Skeletal muscle tissue (tissue), 4 donors: ENCODE measurements around the gene LRRFIP1. TPM values are rescaled to one million over a fixed set of nuclear protein-coding genes. Genes with fewer than 3 reads are reported as not detected.

Source experiments
- H3K27ac ChIP-seq: one replicate; pipeline ENCODE4 v1.7.0; 2013; ENCODE audit warnings: mild to moderate bottlenecking, low read depth, low read length, inconsistent platforms
- H3K27me3 ChIP-seq, 3 donors: one replicate each; pipeline ENCODE4 v1.7.0; 2013; ENCODE audit warnings: low read length in 3 of 3; ENCODE audit not compliant: control insufficient read depth in 3 of 3, insufficient read depth in 3 of 3
- H3K36me3 ChIP-seq, 3 donors: one replicate each; pipeline ENCODE4 v1.7.0; 2013; ENCODE audit warnings: low read length in 3 of 3; ENCODE audit not compliant: control insufficient read depth in 3 of 3, insufficient read depth in 3 of 3
- H3K4me1 ChIP-seq, 3 donors: one replicate each; pipeline ENCODE4 v1.7.0; 2013; ENCODE audit warnings: low read length in 3 of 3, mild to moderate bottlenecking in 3 of 3; ENCODE audit not compliant: control insufficient read depth in 3 of 3, insufficient read depth in 3 of 3
- H3K4me3 ChIP-seq, 3 donors: one replicate each; pipeline ENCODE4 v1.7.0; 2013; ENCODE audit warnings: low read length in 3 of 3
- H3K9ac ChIP-seq, 3 donors: one replicate each; pipeline ENCODE4 v1.7.0; 2013; ENCODE audit warnings: low read length in 3 of 3, mild to moderate bottlenecking in 3 of 3, moderate library complexity in 2 of 3, low read depth in 1 of 3
- H3K9me3 ChIP-seq, 3 donors: one replicate each; pipeline ENCODE4 v1.7.0; 2013; ENCODE audit warnings: low read length in 3 of 3; ENCODE audit not compliant: control insufficient read depth in 3 of 3
- total RNA-seq: library from RNA; depleted of rRNA; stranded (reverse); fragments of >200 nt; gene quantifications from one replicate; pipeline ENCODE4 v1.2.3, GENCODE V29; 2014
- donor health status: Osteomylitis.

LRRFIP1 gene
- total RNA-seq, 1 donor from 2014 or later: 65.8 TPM

GRCh38 chr2:237668440-237668839, 41.1 kb downstream of the LRRFIP1 start:
- peaks cover 0 to 6% (median 2%) of the 10 kb centered on the region in 3 donors for H3K36me3 ChIP-seq
- H3K4me3 ChIP-seq: no peak overlapping the region
- peak overlapping the region in 1 of 3 donors; percentile 19 for H3K9ac ChIP-seq
- no peaks in the 10 kb centered on the region for H3K27me3 ChIP-seq
- peak overlapping the region; percentile 8 for H3K27ac ChIP-seq
- H3K4me1 ChIP-seq: peaks cover 47 to 63% (median 54%) of the 10 kb centered on the region in 3 donors
- H3K9me3 ChIP-seq: no peaks in the 10 kb centered on the region

DNA sequence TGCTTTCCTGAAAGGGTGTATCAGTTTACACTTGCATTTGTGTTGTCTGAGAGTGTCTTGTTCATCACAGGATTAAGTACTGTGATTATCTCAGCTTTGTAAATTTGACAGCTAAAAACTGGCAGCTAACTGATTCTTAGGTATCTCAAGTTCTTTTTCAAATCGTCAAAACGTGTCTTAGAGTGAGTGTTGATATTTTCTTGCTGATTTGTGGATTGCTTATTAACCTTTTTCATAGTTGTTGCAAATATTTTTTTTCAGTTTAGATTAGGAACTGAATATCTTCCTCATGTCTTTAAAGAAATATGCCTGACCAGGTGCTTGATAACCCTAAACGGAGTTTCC, 41.9 kb downstream of the LRRFIP1 start:
- Histone ChIP-seq H3K36me3 (peaks cover 0 to 6% (median 2%) of the 10 kb centered on the region in 3 donors), H3K9me3 (no peaks in the 10 kb centered on the region), H3K4me3 (no peak overlapping the region), H3K9ac (peak overlapping the region in 2 of 3 donors; percentile 35 to 69), H3K4me1 (peaks cover 47 to 63% (median 54%) of the 10 kb centered on the region in 3 donors), H3K27me3 (no peaks in the 10 kb centered on the region), H3K27ac (peak overlapping the region; percentile 82)

DNA sequence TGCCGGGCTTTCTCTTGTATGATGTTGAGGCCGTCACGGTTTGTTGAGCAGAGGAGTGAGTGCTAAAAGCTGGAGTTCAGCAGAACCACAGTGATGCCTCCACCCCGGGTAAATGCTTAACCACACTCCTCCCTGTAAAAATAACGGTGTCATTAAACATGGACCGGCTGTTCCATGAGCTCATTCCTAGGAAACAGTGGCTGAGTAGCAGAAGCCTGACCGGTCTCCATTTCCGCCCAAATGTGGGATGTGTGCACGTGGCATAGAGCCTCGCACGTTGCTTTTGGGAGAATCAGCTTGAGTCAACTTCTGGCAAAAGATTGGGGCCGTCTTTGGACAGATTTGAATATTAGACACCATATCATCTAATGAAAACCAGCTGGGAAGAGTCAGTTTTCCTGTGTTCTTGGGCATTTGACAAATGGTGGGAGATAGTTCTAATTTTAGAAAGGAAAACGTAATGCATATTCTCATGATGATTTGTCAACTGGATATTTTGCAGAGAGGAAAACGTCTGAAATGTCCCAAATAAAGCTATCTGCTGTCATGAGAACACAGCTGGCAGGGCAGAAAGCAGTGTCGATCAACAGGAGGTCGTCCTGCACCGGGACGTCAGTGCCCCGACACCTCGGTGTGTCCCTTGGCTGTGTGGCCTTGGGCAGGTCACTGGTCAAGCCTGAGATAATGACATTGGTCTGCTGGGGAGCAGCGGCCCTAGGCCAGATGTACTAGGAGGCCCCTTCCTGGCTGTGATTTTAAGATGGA, 42.4 kb downstream of the LRRFIP1 start:
- Histone ChIP-seq H3K27ac (peak overlapping the region; percentile 82), H3K36me3 (peaks cover 0 to 6% (median 2%) of the 10 kb centered on the region in 3 donors), H3K4me1 (peaks cover 47 to 64% (median 53%) of the 10 kb centered on the region in 3 donors), H3K9ac (peak overlapping the region in 2 of 3 donors; percentile 54 to 69), H3K27me3 (no peaks in the 10 kb centered on the region), H3K4me3 (peak overlapping the region in 2 of 3 donors; percentile 11 to 37), H3K9me3 (no peaks in the 10 kb centered on the region)

GRCh38 chr2:237670641-237671040, 43.3 kb downstream of the LRRFIP1 start:
- peak overlapping the region in 1 of 3 donors; percentile 69 for H3K9ac ChIP-seq
- H3K36me3 ChIP-seq: peaks cover 0 to 5% (median 2%) of the 10 kb centered on the region in 3 donors
- H3K4me1 ChIP-seq: peaks cover 55 to 69% (median 61%) of the 10 kb centered on the region in 3 donors
- H3K9me3 ChIP-seq: no peaks in the 10 kb centered on the region
- H3K27ac ChIP-seq: peak overlapping the region; percentile 82
- H3K4me3 ChIP-seq: peak overlapping the region in 2 of 3 donors; percentile 11 to 37
- no peaks in the 10 kb centered on the region for H3K27me3 ChIP-seq

GRCh38 chr2:237671466-237672138, 44.2 kb downstream of the LRRFIP1 start:
- H3K9me3 ChIP-seq: no peaks in the 10 kb centered on the region
- H3K4me1 ChIP-seq: peaks cover 64 to 73% (median 70%) of the 10 kb centered on the region in 3 donors
- no peak overlapping the region for H3K9ac ChIP-seq
- peak overlapping the region; percentile 82 for H3K27ac ChIP-seq
- no peaks in the 10 kb centered on the region for H3K27me3 ChIP-seq
- H3K36me3 ChIP-seq: peaks cover 0 to 3% (median 0%) of the 10 kb centered on the region in 3 donors
- H3K4me3 ChIP-seq: no peak overlapping the region

DNA sequence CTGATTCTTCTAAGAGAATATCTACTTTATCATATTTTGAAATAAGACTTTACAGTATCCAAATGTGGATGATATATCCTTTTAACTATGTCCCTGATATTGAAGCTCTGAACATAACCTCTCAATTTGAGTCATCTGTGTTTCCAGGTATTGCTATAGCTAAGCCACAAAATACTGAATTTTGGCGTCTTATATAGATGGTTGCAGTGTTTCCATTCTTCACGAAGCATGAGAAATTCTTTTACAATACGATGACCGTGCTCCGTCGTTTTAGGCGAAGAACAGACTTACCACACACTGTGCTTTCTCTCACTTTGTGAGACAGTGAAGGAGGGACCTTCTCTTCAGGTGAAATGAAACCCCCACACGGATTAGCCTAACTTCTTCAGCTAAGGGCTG, 45.3 kb downstream of the LRRFIP1 start:
- no peaks in the 10 kb centered on the region for H3K9me3 ChIP-seq
- peaks cover 73 to 82% (median 81%) of the 10 kb centered on the region in 3 donors for H3K4me1 ChIP-seq
- peak overlapping the region in 2 of 3 donors; percentile 46 to 51 for H3K9ac ChIP-seq
- no peaks in the 10 kb centered on the region for H3K27me3 ChIP-seq
- H3K27ac ChIP-seq: peak overlapping the region; percentile 81
- no peak overlapping the region for H3K4me3 ChIP-seq
- no peaks in the 10 kb centered on the region for H3K36me3 ChIP-seq

- peak overlapping the region; percentile 81 for H3K27ac ChIP-seq
- no peaks in the 10 kb centered on the region for H3K36me3 ChIP-seq
- H3K9ac ChIP-seq: peak overlapping the region; percentile 46 to 57 (median 51)
- H3K27me3 ChIP-seq: no peaks in the 10 kb centered on the region
- H3K4me3 ChIP-seq: peak overlapping the region; percentile 34 to 50 (median 36)
- peaks cover 77 to 86% (median 82%) of the 10 kb centered on the region in 3 donors for H3K4me1 ChIP-seq
- no peaks in the 10 kb centered on the region for H3K9me3 ChIP-seq
These were observed 46.0 kb downstream of the LRRFIP1 start for GRCh38 chr2:237673130-237674001.

DNA sequence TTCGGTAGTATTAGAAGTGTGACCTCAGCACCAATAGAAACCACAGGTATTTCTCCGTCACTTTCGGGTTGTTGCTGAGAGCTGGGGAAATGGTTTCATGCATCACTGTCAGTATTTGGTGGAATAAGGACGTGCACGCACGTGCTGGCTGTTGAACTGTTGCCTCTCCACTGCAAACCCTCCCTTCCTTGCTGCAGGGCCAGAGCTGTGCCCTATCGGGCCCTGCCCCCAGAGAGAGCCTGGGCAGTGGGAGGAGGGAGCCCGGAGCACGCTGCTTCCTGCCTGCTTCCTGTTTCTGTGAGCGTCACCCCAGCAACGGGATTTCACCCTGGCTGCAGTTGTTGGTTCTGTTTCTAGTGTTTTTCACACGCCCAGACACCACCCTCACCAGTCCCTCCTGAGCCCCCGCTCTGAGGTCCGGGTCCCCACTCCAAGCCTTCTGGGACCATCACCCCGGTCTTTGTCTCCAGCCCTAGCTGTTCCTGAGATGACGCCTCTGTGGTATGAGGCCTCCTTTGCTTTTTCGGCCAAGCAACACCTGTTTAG, 47.4 kb downstream of the LRRFIP1 start:
- no peaks in the 10 kb centered on the region for H3K9me3 ChIP-seq
- H3K36me3 ChIP-seq: no peaks in the 10 kb centered on the region
- H3K9ac ChIP-seq: peak overlapping the region; percentile 64 to 79 (median 69)
- H3K27me3 ChIP-seq: no peaks in the 10 kb centered on the region
- peak overlapping the region; percentile 81 for H3K27ac ChIP-seq
- H3K4me1 ChIP-seq: peaks cover 75 to 81% (median 78%) of the 10 kb centered on the region in 3 donors
- H3K4me3 ChIP-seq: peak overlapping the region; percentile 50 to 58 (median 57)

- peak overlapping the region; percentile 64 to 79 (median 69) for H3K9ac ChIP-seq
- H3K36me3 ChIP-seq: no peaks in the 10 kb centered on the region
- no peaks in the 10 kb centered on the region for H3K9me3 ChIP-seq
- H3K4me1 ChIP-seq: peaks cover 70 to 76% (median 73%) of the 10 kb centered on the region in 3 donors
- H3K27ac ChIP-seq: peak overlapping the region; percentile 81
- peak overlapping the region; percentile 50 to 58 (median 57) for H3K4me3 ChIP-seq
- H3K27me3 ChIP-seq: no peaks in the 10 kb centered on the region
These were observed 47.9 kb downstream of the LRRFIP1 start for GRCh38 chr2:237675316-237675715.
